ENCODE results near the gene AUTS2. TPM values are rescaled to one million over a fixed set of nuclear protein-coding genes. Genes with fewer than 3 reads are reported as not detected.
A peak's percentile ranks its signal among the peaks of the same experiment; 100 is the strongest.

Gene AUTS2
- total and polyA plus RNA-seq, 7 experiments from 2014 or later, result 0.40 to 31.7 (median 4.2) TPM

DNA sequence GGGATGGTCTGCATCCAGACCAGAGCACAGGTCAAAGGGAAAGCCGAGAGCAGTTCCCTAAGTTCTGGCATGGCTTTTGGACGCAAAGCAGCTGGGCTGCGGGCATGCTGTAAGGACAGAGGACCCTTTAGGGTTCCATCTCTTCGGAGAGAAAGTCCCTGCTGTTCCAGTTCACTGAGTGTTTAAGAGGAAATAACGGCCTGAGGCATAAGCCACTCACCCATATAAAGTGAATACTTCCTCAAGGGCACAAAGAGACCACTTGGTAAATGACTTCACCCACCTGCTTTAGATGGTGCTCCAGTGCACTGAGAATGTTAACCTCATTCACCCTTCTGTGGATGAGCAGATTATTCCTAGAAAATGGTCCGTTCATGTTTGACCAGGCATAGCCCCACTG, 946.9 kb downstream of the AUTS2 start:
- ChIA-PET POLR2A (no interaction called here), CTCF (no interaction called here)
- Mint-ChIP-seq H3K36me3 (no peaks in the 10 kb centered on the region), H3K27ac (no peak overlapping the region), H3K4me1 (no peaks in the 10 kb centered on the region), H3K9me3 (peaks cover 0 to 9% (median 0%) of the 10 kb centered on the region in 11 donors), H3K27me3 (peaks cover 0 to 8% (median 0%) of the 10 kb centered on the region in 5 donors), H3K4me3 (no peak overlapping the region)
- intact Hi-C loops (cut with micrococcal nuclease), result no loop called here
- no peaks in the 10 kb centered on the region for H3K36me3 ChIP-seq (ENCODE audit: control insufficient read depth in 2 of 3, insufficient read depth in 3 of 3, low read length in 3 of 3)
- H3K27me3 ChIP-seq (ENCODE audit: control insufficient read depth in 2 of 2, insufficient read depth in 2 of 2, low read length in 2 of 2), result no peaks in the 10 kb centered on the region
- ATAC-seq (no peak), DNase-seq (no peak)
- H3K4me1 ChIP-seq (ENCODE audit: control insufficient read depth in 2 of 2, insufficient read depth in 2 of 2, low read length in 2 of 2), result no peaks in the 10 kb centered on the region
- no peaks in the 10 kb centered on the region for H3K9me3 ChIP-seq (ENCODE audit: control insufficient read depth in 2 of 3, low read length in 3 of 3)
- no peak overlapping the region for H3K4me3 ChIP-seq (ENCODE audit: low read length)
- no peak overlapping the region for H3K27ac ChIP-seq (ENCODE audit: low read depth, low read length)

DNA sequence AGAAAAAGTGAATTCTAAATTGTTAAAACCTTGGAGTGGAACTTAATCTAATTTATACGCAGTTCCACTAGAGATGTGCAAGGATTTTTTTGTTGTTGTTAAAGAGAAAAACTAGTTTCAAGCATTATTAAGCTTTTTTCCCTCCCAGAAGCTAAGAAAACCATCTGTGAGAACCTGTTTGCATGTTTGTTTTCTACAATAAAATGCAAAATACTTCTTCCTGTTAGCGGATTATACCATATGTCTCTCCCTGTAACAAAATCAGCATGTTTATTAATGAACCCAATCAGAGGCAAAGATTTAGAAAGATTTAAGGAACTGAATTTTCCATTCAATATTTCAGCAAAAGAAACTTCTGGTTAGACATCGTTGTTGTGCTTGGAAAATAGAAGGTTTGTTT, 953.9 kb downstream of the AUTS2 start:
- H3K36me3 ChIP-seq (ENCODE audit: control insufficient read depth in 2 of 3, insufficient read depth in 3 of 3, low read length in 3 of 3), result no peaks in the 10 kb centered on the region
- ATAC-seq (no peak), DNase-seq (no peak)
- Mint-ChIP-seq H3K4me3 (no peak overlapping the region), H3K27me3 (peaks cover 0 to 4% (median 0%) of the 10 kb centered on the region in 5 donors), H3K27ac (no peak overlapping the region), H3K9me3 (peaks cover 0 to 9% (median 2%) of the 10 kb centered on the region in 11 donors), H3K4me1 (no peaks in the 10 kb centered on the region), H3K36me3 (no peaks in the 10 kb centered on the region)
- no peak overlapping the region for H3K4me3 ChIP-seq (ENCODE audit: low read length)
- CTCF ChIA-PET, result no interaction called here
- POLR2A ChIA-PET, result no interaction called here
- H3K27me3 ChIP-seq (ENCODE audit: control insufficient read depth in 2 of 2, insufficient read depth in 2 of 2, low read length in 2 of 2), result no peaks in the 10 kb centered on the region
- no peaks in the 10 kb centered on the region for H3K9me3 ChIP-seq (ENCODE audit: control insufficient read depth in 2 of 3, low read length in 3 of 3)
- no peak overlapping the region for H3K27ac ChIP-seq (ENCODE audit: low read depth, low read length)
- no peaks in the 10 kb centered on the region for H3K4me1 ChIP-seq (ENCODE audit: control insufficient read depth in 2 of 2, insufficient read depth in 2 of 2, low read length in 2 of 2)
- intact Hi-C loops (cut with micrococcal nuclease), result no loop called here

DNA sequence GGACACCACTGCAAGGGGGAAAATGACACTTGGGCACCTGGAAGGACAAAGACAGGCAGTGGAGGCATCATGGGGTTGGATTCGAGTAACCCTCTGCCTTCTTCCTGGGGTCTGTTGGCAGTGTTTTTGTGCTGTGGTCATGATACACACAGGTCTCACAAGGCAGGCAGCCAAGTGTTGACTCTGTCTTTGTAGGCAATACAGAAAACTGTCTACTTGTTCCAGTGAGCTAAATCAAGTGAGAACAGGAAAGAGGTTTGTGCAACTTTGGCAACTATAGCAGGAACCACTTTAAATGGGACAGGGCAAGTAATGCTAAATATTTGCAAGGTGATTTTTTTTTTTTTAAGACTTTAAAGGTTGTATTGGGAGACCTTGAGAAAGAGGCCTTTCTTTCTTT, 955.1 kb downstream of the AUTS2 start:
- no peak overlapping the region for H3K27ac Mint-ChIP-seq
- H3K27me3 ChIP-seq (ENCODE audit: control insufficient read depth in 2 of 2, insufficient read depth in 2 of 2, low read length in 2 of 2), result no peaks in the 10 kb centered on the region
- H3K9me3 Mint-ChIP-seq, result peaks cover 0 to 11% (median 0%) of the 10 kb centered on the region in 11 donors
- ChIA-PET CTCF (no interaction called here), POLR2A (no interaction called here)
- intact Hi-C loops (cut with micrococcal nuclease), result no loop called here
- no peaks in the 10 kb centered on the region for H3K36me3 ChIP-seq (ENCODE audit: control insufficient read depth in 2 of 3, insufficient read depth in 3 of 3, low read length in 3 of 3)
- no peak for ATAC-seq
- H3K4me3 ChIP-seq (ENCODE audit: low read length), result no peak overlapping the region
- DNase-seq, result no peak
- H3K9me3 ChIP-seq (ENCODE audit: control insufficient read depth in 2 of 3, low read length in 3 of 3), result no peaks in the 10 kb centered on the region
- H3K4me3 Mint-ChIP-seq, result no peak overlapping the region
- peaks cover 0 to 4% (median 0%) of the 10 kb centered on the region in 5 donors for H3K27me3 Mint-ChIP-seq
- H3K4me1 Mint-ChIP-seq, result no peaks in the 10 kb centered on the region
- no peaks in the 10 kb centered on the region for H3K4me1 ChIP-seq (ENCODE audit: control insufficient read depth in 2 of 2, insufficient read depth in 2 of 2, low read length in 2 of 2)
- H3K27ac ChIP-seq (ENCODE audit: low read depth, low read length), result no peak overlapping the region
- no peaks in the 10 kb centered on the region for H3K36me3 Mint-ChIP-seq

DNA sequence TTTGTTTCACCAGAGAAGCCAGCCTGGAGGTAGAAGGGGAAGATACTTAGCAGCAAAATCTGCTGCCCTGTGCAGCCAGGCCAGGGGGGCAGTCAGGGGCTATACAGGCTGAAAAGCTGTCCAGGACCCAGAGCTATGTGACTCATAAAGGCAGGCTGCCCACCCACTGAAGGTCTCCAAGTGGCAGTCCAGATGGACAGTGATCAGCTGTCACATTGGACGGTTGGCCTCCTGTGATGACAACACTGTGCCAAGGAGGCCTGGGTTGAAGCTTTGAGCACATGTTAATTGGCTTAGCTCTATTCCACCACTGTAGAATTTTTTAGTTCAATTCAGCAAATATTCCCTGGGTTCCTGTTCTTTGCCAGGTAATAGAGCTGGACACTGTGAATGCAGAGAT, 956.4 kb downstream of the AUTS2 start:
- H3K27ac ChIP-seq (ENCODE audit: low read depth, low read length), result no peak overlapping the region
- no peaks in the 10 kb centered on the region for H3K9me3 ChIP-seq (ENCODE audit: control insufficient read depth in 2 of 3, low read length in 3 of 3)
- H3K9me3 Mint-ChIP-seq, result peaks cover 0 to 13% (median 6%) of the 10 kb centered on the region in 11 donors
- H3K4me3 Mint-ChIP-seq, result no peak overlapping the region
- H3K27me3 Mint-ChIP-seq, result peaks cover 0 to 4% (median 0%) of the 10 kb centered on the region in 5 donors
- intact Hi-C loops (cut with micrococcal nuclease), result no loop called here
- ATAC-seq (no peak), DNase-seq (no peak)
- no peaks in the 10 kb centered on the region for H3K4me1 Mint-ChIP-seq
- H3K27ac Mint-ChIP-seq, result no peak overlapping the region
- H3K4me3 ChIP-seq (ENCODE audit: low read length), result no peak overlapping the region
- H3K4me1 ChIP-seq (ENCODE audit: control insufficient read depth in 2 of 2, insufficient read depth in 2 of 2, low read length in 2 of 2), result no peaks in the 10 kb centered on the region
- CTCF ChIA-PET, result no interaction called here
- peaks cover 0 to 2% (median 0%) of the 10 kb centered on the region in 5 donors for H3K36me3 Mint-ChIP-seq
- POLR2A ChIA-PET, result no interaction called here
- H3K36me3 ChIP-seq (ENCODE audit: control insufficient read depth in 2 of 3, insufficient read depth in 3 of 3, low read length in 3 of 3), result no peaks in the 10 kb centered on the region
- H3K27me3 ChIP-seq (ENCODE audit: control insufficient read depth in 2 of 2, insufficient read depth in 2 of 2, low read length in 2 of 2), result no peaks in the 10 kb centered on the region

DNA sequence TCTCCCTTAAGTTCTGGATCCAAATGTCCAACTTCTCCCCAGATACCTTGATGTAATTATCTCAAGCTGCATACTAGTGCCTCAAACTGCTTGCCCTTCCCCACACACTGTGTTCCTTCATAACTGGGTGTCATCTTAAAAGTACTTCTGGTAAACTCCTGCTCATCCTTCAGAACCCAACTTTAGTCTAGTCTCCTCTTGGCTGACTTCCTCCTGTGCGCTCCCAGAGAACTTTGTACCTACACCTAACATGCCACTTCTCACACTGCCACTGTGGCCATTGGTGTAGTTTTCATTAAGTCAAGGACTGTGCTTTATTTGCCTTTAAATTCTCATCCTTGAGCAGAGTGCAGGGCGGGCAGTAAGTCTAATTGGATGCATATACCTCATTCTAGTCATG, 958.5 kb downstream of the AUTS2 start:
- ATAC-seq, result no peak
- intact Hi-C loops (cut with micrococcal nuclease), result no loop called here
- peaks cover 0 to 8% (median 0%) of the 10 kb centered on the region in 5 donors for H3K36me3 Mint-ChIP-seq
- no peak for DNase-seq
- H3K4me3 Mint-ChIP-seq, result no peak overlapping the region
- H3K27me3 Mint-ChIP-seq, result peaks cover 0 to 4% (median 0%) of the 10 kb centered on the region in 5 donors
- no peaks in the 10 kb centered on the region for H3K4me1 ChIP-seq (ENCODE audit: control insufficient read depth in 2 of 2, insufficient read depth in 2 of 2, low read length in 2 of 2)
- H3K9me3 Mint-ChIP-seq, result peaks cover 0 to 18% (median 8%) of the 10 kb centered on the region in 11 donors
- no peaks in the 10 kb centered on the region for H3K4me1 Mint-ChIP-seq
- no peak overlapping the region for H3K4me3 ChIP-seq (ENCODE audit: low read length)
- H3K9me3 ChIP-seq (ENCODE audit: control insufficient read depth in 2 of 3, low read length in 3 of 3), result no peaks in the 10 kb centered on the region
- CTCF ChIA-PET, result no interaction called here
- no peak overlapping the region for H3K27ac Mint-ChIP-seq
- no peaks in the 10 kb centered on the region for H3K27me3 ChIP-seq (ENCODE audit: control insufficient read depth in 2 of 2, insufficient read depth in 2 of 2, low read length in 2 of 2)
- POLR2A ChIA-PET, result no interaction called here
- no peaks in the 10 kb centered on the region for H3K36me3 ChIP-seq (ENCODE audit: control insufficient read depth in 2 of 3, insufficient read depth in 3 of 3, low read length in 3 of 3)
- no peak overlapping the region for H3K27ac ChIP-seq (ENCODE audit: low read depth, low read length)

DNA sequence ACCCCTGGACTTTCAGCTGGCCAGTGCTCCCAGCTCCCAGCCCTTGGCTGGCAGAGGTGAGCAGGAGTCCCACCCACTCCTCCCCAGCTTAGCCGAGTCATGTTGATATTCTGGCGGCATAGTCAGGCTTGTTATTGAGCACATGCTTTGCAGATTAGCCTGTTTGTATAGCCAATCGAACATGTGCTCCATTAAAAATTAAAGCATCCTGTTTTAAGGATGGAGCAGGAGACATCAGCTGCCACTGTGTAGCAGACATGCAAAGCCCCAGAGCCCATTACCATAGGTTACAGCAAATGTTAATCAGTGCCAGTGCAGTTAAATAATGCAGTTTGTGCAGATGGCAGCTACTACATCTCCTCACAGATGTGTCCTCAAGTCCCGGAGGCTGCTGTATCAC, 959.1 kb downstream of the AUTS2 start:
- H3K4me3 Mint-ChIP-seq, result no peak overlapping the region
- peaks cover 0 to 18% (median 8%) of the 10 kb centered on the region in 11 donors for H3K9me3 Mint-ChIP-seq
- H3K4me1 Mint-ChIP-seq, result no peaks in the 10 kb centered on the region
- ChIA-PET CTCF (no interaction called here), POLR2A (no interaction called here)
- H3K27ac Mint-ChIP-seq, result no peak overlapping the region
- DNase-seq, result no peak
- Histone ChIP-seq H3K9me3 (ENCODE audit: control insufficient read depth in 2 of 3, low read length in 3 of 3) (no peaks in the 10 kb centered on the region), H3K4me1 (ENCODE audit: control insufficient read depth in 2 of 2, insufficient read depth in 2 of 2, low read length in 2 of 2) (no peaks in the 10 kb centered on the region), H3K27me3 (ENCODE audit: control insufficient read depth in 2 of 2, insufficient read depth in 2 of 2, low read length in 2 of 2) (no peaks in the 10 kb centered on the region), H3K36me3 (ENCODE audit: control insufficient read depth in 2 of 3, insufficient read depth in 3 of 3, low read length in 3 of 3) (no peaks in the 10 kb centered on the region), H3K27ac (ENCODE audit: low read depth, low read length) (no peak overlapping the region), H3K4me3 (ENCODE audit: low read length) (no peak overlapping the region)
- H3K27me3 Mint-ChIP-seq, result peaks cover 0 to 4% (median 0%) of the 10 kb centered on the region in 5 donors
- H3K36me3 Mint-ChIP-seq, result peaks cover 0 to 8% (median 0%) of the 10 kb centered on the region in 5 donors
- intact Hi-C loops (cut with micrococcal nuclease), result no loop called here
- no peak for ATAC-seq

DNA sequence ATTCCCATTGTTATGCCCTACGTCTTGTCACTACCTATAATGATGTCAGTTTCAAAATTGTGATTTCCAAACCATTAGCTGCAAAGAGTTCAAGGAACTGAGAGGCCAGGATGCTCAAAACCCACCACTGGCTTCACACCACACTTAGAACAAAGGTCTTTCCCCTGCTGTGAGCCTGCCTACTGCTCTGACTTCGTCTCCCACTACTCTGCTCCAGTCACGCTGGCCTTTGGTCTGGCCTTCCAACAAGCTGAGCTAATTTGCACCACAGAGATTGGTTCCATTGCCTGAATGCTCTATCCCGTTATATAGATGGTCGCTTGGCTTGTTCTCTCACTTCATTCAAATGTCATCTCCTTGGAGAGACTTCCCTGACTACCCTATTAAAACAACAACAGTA, 961.5 kb downstream of the AUTS2 start:
- no peak overlapping the region for H3K27ac ChIP-seq (ENCODE audit: low read depth, low read length)
- intact Hi-C loops (cut with micrococcal nuclease), result no loop called here
- H3K27me3 Mint-ChIP-seq, result peaks cover 0 to 4% (median 0%) of the 10 kb centered on the region in 5 donors
- DNase-seq, result no peak
- peak overlapping the region in 1 of 9 donors; percentile 1 for H3K27ac Mint-ChIP-seq
- H3K36me3 Mint-ChIP-seq, result peaks cover 0 to 8% (median 0%) of the 10 kb centered on the region in 5 donors
- H3K4me1 Mint-ChIP-seq, result no peaks in the 10 kb centered on the region
- H3K4me3 ChIP-seq (ENCODE audit: low read length), result no peak overlapping the region
- no peak for ATAC-seq
- ChIA-PET POLR2A (no interaction called here), CTCF (no interaction called here)
- H3K36me3 ChIP-seq (ENCODE audit: control insufficient read depth in 2 of 3, insufficient read depth in 3 of 3, low read length in 3 of 3), result no peaks in the 10 kb centered on the region
- no peak overlapping the region for H3K4me3 Mint-ChIP-seq
- peaks cover 0 to 18% (median 7%) of the 10 kb centered on the region in 11 donors for H3K9me3 Mint-ChIP-seq
- no peaks in the 10 kb centered on the region for H3K9me3 ChIP-seq (ENCODE audit: control insufficient read depth in 2 of 3, low read length in 3 of 3)
- H3K4me1 ChIP-seq (ENCODE audit: control insufficient read depth in 2 of 2, insufficient read depth in 2 of 2, low read length in 2 of 2), result no peaks in the 10 kb centered on the region
- no peaks in the 10 kb centered on the region for H3K27me3 ChIP-seq (ENCODE audit: control insufficient read depth in 2 of 2, insufficient read depth in 2 of 2, low read length in 2 of 2)

Data from naive thymus-derived CD4-positive, alpha-beta T cell (primary cell).